K562 (cell line): ENCODE measurements around the gene UFC1. TPM values are rescaled to one million over a fixed set of nuclear protein-coding genes. Genes with fewer than 3 reads are reported as not detected.
A peak's percentile ranks its signal among the peaks of the same experiment; 100 is the strongest.

Source experiments
- ARNT ChIP-seq, 2 experiments: fragments of 450-650 bp; IDR thresholded peaks; 2 replicates each; pipeline ENCODE4 v1.6.1; 2016; ENCODE audit warnings: mild to moderate bottlenecking in 1 of 2
- CCNT2 ChIP-seq: IDR thresholded peaks from 2 replicates; pipeline ENCODE4 v1.6.1; 2011; ENCODE audit warnings: borderline replicate concordance, low read depth, mild to moderate bottlenecking, moderate library complexity, mixed read lengths, low read length; ENCODE audit not compliant: insufficient read length; ENCODE audit errors: extremely low read depth
- CHD2 ChIP-seq: IDR thresholded peaks from 2 replicates; pipeline ENCODE4 v1.6.1; 2011; ENCODE audit warnings: low read depth, low read length
- E2F1 ChIP-seq: sonication (generic); formaldehyde crosslinking; IDR thresholded peaks from 2 replicates; pipeline ENCODE4 v1.8.1; 2023; ENCODE audit warnings: mild to moderate bottlenecking, missing genetic modification reagents, moderate library complexity
- EHMT2 ChIP-seq: fragments of 450-650 bp; IDR thresholded peaks from 2 replicates; pipeline ENCODE4 v1.6.1; 2018; ENCODE audit warnings: antibody characterized with exemption
- ESRRB ChIP-seq: fragments of 250-450 bp; sonication (Bioruptor Pico); IDR thresholded peaks from 2 replicates; pipeline ENCODE4 v1.5.0; 2020; ENCODE audit warnings: mild to moderate bottlenecking, moderate library complexity, borderline replicate concordance
- FOXM1 ChIP-seq, 2 experiments: fragments of 450-650 bp in 1 of 2; sonication (generic) in 1 of 2; formaldehyde crosslinking in 1 of 2; IDR thresholded peaks; 2 replicates each; pipeline versions ENCODE4 v1.6.1 to v1.9.0; 2017 to 2022; ENCODE audit warnings: low read depth in 2 of 2, mild to moderate bottlenecking in 2 of 2, missing genetic modification reagents in 1 of 2, moderate library complexity in 1 of 2
- FOXP4 ChIP-seq: sonication (generic); formaldehyde crosslinking; IDR thresholded peaks from 2 replicates; pipeline ENCODE4 v1.8.0; 2022; ENCODE audit warnings: mild to moderate bottlenecking, missing genetic modification reagents, borderline replicate concordance
- KDM4B ChIP-seq, 2 experiments: fragments of 450-650 bp in 1 of 2; sonication (generic) in 1 of 2; IDR thresholded peaks; 2 replicates each; pipeline ENCODE4 v1.6.1; 2016 to 2017; ENCODE audit warnings: borderline replicate concordance in 2 of 2, antibody characterized with exemption in 1 of 2, low read depth in 1 of 2, mild to moderate bottlenecking in 1 of 2
- NR2C2 ChIP-seq, 2 experiments: fragments of 200-800 bp in 1 of 2; sonication (Bioruptor generic) in 1 of 2; sonication (generic) in 1 of 2; formaldehyde crosslinking in 1 of 2; IDR thresholded peaks; 2 replicates each; pipeline versions ENCODE4 v1.6.1 to v1.8.0; 2016 to 2022; ENCODE audit warnings: mild to moderate bottlenecking in 1 of 2, missing compliant biosample characterization in 1 of 2, missing genetic modification characterization in 1 of 2, missing genetic modification reagents in 1 of 2
- PYGO2 ChIP-seq: fragments of 450-650 bp; IDR thresholded peaks from 2 replicates; pipeline ENCODE4 v1.6.1; 2016; ENCODE audit warnings: mild to moderate bottlenecking, missing genetic modification characterization, moderate library complexity, missing compliant biosample characterization
- RFX7 ChIP-seq: fragments of 250-450 bp; sonication (Bioruptor Pico); IDR thresholded peaks from 2 replicates; pipeline ENCODE4 v1.5.1; 2021; ENCODE audit warnings: mild to moderate bottlenecking
- RNF219 ChIP-seq: fragments of 250-450 bp; sonication (Bioruptor Pico); IDR thresholded peaks from 2 replicates; pipeline ENCODE4 v1.5.0; 2022; ENCODE audit warnings: mild to moderate bottlenecking
- RUNX1 ChIP-seq: sonication (generic); IDR thresholded peaks from 2 replicates; pipeline ENCODE4 v1.6.1; 2016; ENCODE audit warnings: antibody characterized with exemption, low read depth
- SMAD1 ChIP-seq: fragments of 150-350 bp; IDR thresholded peaks from 2 replicates; pipeline ENCODE4 v1.6.1; 2014; ENCODE audit warnings: low read length, low read depth; ENCODE audit not compliant: partially characterized antibody
- SUPT5H ChIP-seq: fragments of 450-650 bp; IDR thresholded peaks from 2 replicates; pipeline ENCODE4 v1.6.1; 2016
- TAF1 ChIP-seq: IDR thresholded peaks from 2 replicates; pipeline ENCODE4 v1.6.1; 2011; ENCODE audit warnings: mild to moderate bottlenecking, low read length, moderate library complexity; ENCODE audit not compliant: insufficient read depth, control insufficient read depth, severe bottlenecking; ENCODE audit errors: extremely low read depth
- ZBTB17 ChIP-seq: fragments of 450-650 bp; formaldehyde crosslinking; IDR thresholded peaks from 2 replicates; pipeline ENCODE4 v1.4.0; 2020; ENCODE audit warnings: mild to moderate bottlenecking
- ZNF511 ChIP-seq: sonication (generic); formaldehyde crosslinking; IDR thresholded peaks from 2 replicates; pipeline ENCODE4 v1.8.0; 2022; ENCODE audit warnings: mild to moderate bottlenecking, missing genetic modification reagents
- ZNF589 ChIP-seq: fragments of 200-800 bp; sonication (Bioruptor generic); IDR thresholded peaks from 2 replicates; pipeline ENCODE4 v1.6.1; 2016; ENCODE audit warnings: low read depth, missing genetic modification characterization, missing compliant biosample characterization
- polyA plus RNA-seq, 8 experiments: library from polyadenylated mRNA; depleted of rRNA in 4 of 8; stranded (reverse) in 5 of 8; unstranded in 3 of 8; fragments of >200 nt; fragmentation: Nextera tagmentation in 2 of 8; fragmentation: Illumina TruSeq in 1 of 8; extraction: Ambion mirVana in 2 of 8; extraction: Trizol in 1 of 8; gene quantifications; 2 replicates each; pipeline versions ENCODE4 v1.2.1 to v1.2.3, GENCODE V29; 2011 to 2014; ENCODE audit warnings: inconsistent platforms in 1 of 8, missing spikeins in 1 of 8
- total RNA-seq, 7 experiments: library from RNA; depleted of rRNA in 6 of 7; stranded (reverse); fragments of >200 nt in 6 of 7; fragmentation: Illumina TruSeq in 2 of 7; extraction: Trizol in 2 of 7; gene quantifications; 2 replicates each; pipeline versions ENCODE4 v1.2.1 to v1.2.3, GENCODE V29; 2011 to 2021; ENCODE audit warnings: low replicate concordance in 1 of 7

Gene UFC1
- total and polyA plus RNA-seq, 9 of the 15 experiments (the other 6 are each of a cell fraction or from before 2014, with no cell fraction given): 92.8 to 220 (median 161) TPM

GRCh38 chr1:161159087-161159912, 5.5 kb downstream of the UFC1 start, which contains the start of gene USP21 (continued):
- TF ChIP-seq FOXM1 (IDR thresholded peaks at IDR 0.05; ENCODE audit: low read depth) (no peak), FOXM1 (CRISPR knock-in tag; IDR thresholded peaks at IDR 0.05; ENCODE audit: low read depth) (no peak), ZNF511 (peak; percentile 30; the same call in 1 of the 2 replicates), ZBTB17 (CRISPR knock-in tag) (no peak; the same call in 1 of the 2 replicates), CCNT2 (peak; percentile 82), E2F1 (CRISPR knock-in tag) (no peak; the same call in 1 of the 2 replicates), RFX7 (CRISPR knock-in tag) (no peak), CHD2 (no peak), TAF1 (peak; percentile 98), ESRRB (CRISPR knock-in tag) (no peak), RUNX1 (no peak), RNF219 (CRISPR knock-in tag) (no peak), ARNT (IDR thresholded peaks at IDR 0.05) (no peak), NR2C2 (CRISPR knock-in tag; IDR thresholded peaks at IDR 0.05) (no peak), NR2C2 (tag; IDR thresholded peaks at IDR 0.05) (peak; percentile 51; the same call in 1 of the 2 replicates), SUPT5H (peak; percentile 83), KDM4B (IDR thresholded peaks at IDR 0.05; ENCODE audit: borderline replicate concordance in 2 of 2, low read depth in 1 of 2) (no peak), PYGO2 (tag) (no peak), ZNF589 (no peak), FOXP4 (CRISPR knock-in tag) (peak; percentile 51; the same call in 1 of the 2 replicates), SMAD1 (no peak), EHMT2 (no peak)
